Measurements from ENCODE around the gene BCDIN3D. TPM values are rescaled to one million over a fixed set of nuclear protein-coding genes. Genes with fewer than 3 reads are reported as not detected.
A peak's percentile ranks its signal among the peaks of the same experiment; 100 is the strongest.

Gene BCDIN3D
- total and polyA plus RNA-seq, 9 of the 15 experiments (the other 6 are each of a cell fraction or from before 2014, with no cell fraction given): 3.7 to 6.9 (median 5.6) TPM

GRCh38 chr12:49811961-49812401 is 30.9 kb downstream of the BCDIN3D start:
- no peak overlapping the region for H3K4me2 ChIP-seq (ENCODE audit: insufficient read depth, low read length)
- in situ Hi-C loops (cut with MboI): no loop called here
- TF ChIP-seq RREB1 (CRISPR knock-in tag; IDR thresholded peaks at IDR 0.05) (no peak), MYBL2 (IDR thresholded peaks at IDR 0.05; ENCODE audit: low read depth) (no peak), MYBL2 (CRISPR knock-in tag; IDR thresholded peaks at IDR 0.05; ENCODE audit: borderline replicate concordance) (no peak), CREB3 (tag; conservative IDR thresholded peaks at IDR 0.05; ENCODE audit: low read depth) (no peak), TRIM25 (IDR thresholded peaks at IDR 0.05; ENCODE audit: borderline replicate concordance) (no peak), MAX (CRISPR knock-in tag; IDR thresholded peaks at IDR 0.05) (no peak), BCLAF1 (IDR thresholded peaks at IDR 0.05; ENCODE audit: borderline replicate concordance in 1 of 2, control insufficient read depth in 1 of 2, low read depth in 2 of 2, low read length in 1 of 2) (no peak), ZBED1 (IDR thresholded peaks at IDR 0.05) (no peak), TAF9B (IDR thresholded peaks at IDR 0.05; ENCODE audit: partially characterized antibody) (no peak)

More at GRCh38 chr12:49811961-49812401, 30.9 kb downstream of the BCDIN3D start:
- H3K27me3 ChIP-seq (ENCODE audit: control insufficient read depth in 2 of 2, insufficient read depth in 2 of 2, low read length in 2 of 2): no peaks in the 10 kb centered on the region
- 44% methylated on average over 4 of the region's 4 CpGs for WGBS (ENCODE audit: insufficient coverage, low coverage, missing lambda C conversion rate)
- H3K4me1 ChIP-seq (replicated peaks in 1 of 2; ENCODE audit: control insufficient read depth in 2 of 2, insufficient read depth in 2 of 2, low read length in 2 of 2): peaks cover 2 to 5% of the 10 kb centered on the region in 2 experiments; a peak in 2 of 5 replicates
- H4K20me1 ChIP-seq (replicated peaks; ENCODE audit: control insufficient read depth, insufficient read depth, low read length): no peaks in the 10 kb centered on the region
- no peaks in the 10 kb centered on the region for H3K79me2 ChIP-seq (ENCODE audit: control insufficient read depth, insufficient read depth, low read length)
- no peaks in the 10 kb centered on the region for H3K9me1 ChIP-seq (ENCODE audit: control insufficient read depth, insufficient read depth, low read length)
- H2AFZ ChIP-seq (ENCODE audit: low read depth, low read length): no peak overlapping the region
- DNase-seq (ENCODE audit: extremely low read depth in 1 of 4, low spot score in 3 of 4): no peak
- BruUV-seq (replicated peaks): no TSS peak
- no peaks in the 10 kb centered on the region for H3K9me3 ChIP-seq (replicated peaks; ENCODE audit: control insufficient read depth, insufficient read depth, low read depth, low read length)
- intact Hi-C loops (cut with micrococcal nuclease): no loop called here
- H3K27ac ChIP-seq (ENCODE audit: extremely low read depth, low read depth, low read length): no peak overlapping the region
- ChIA-PET POLR2A (interaction anchor here (1.7 kb wide), 1 partner anchor 8 kb away, joined by 9 read pairs; no protein-coding TSS in a partner anchor), CTCF (ENCODE audit: low intra/inter-chr PET ratio) (no interaction called here)
- FAIRE-seq: peak; percentile 55
- H3K36me3 ChIP-seq (ENCODE audit: control insufficient read depth, insufficient read depth, low read length): peaks cover 2% of the 10 kb centered on the region; the same call in 2 of the 3 replicates
- H3K9ac ChIP-seq (ENCODE audit: insufficient read depth in 1 of 2, low read depth in 2 of 2, low read length in 2 of 2): no peak overlapping the region
- no peak for ATAC-seq
- no peak overlapping the region for H3K4me3 ChIP-seq
